Activated CD4-positive, alpha-beta T cell treated with anti-CD3 and anti-CD28 coated beads, Interleukin-2, amount 10 ng/mL, durations not matched to agents 7 days and 5 days (primary cell): Measurements from ENCODE around the gene CSTPP1. TPM values are rescaled to one million over a fixed set of nuclear protein-coding genes. Genes with fewer than 3 reads are reported as not detected.
A peak's percentile ranks its signal among the peaks of the same experiment; 100 is the strongest.

Source experiments
- CTCF ChIA-PET: fragments of 350-600 bp; sonication (Branson Sonifier 250); formaldehyde crosslinking; loops from one replicate; lab custom pipeline; 2021; ENCODE audit warnings: antibody characterized with exemption; lab: Charles Lee
- POLR2A ChIA-PET: fragments of 350-600 bp; sonication (Branson Sonifier 250); formaldehyde crosslinking; loops from one replicate; lab custom pipeline; 2021; ENCODE audit warnings: antibody characterized with exemption; lab: Charles Lee
- DNase-seq: peaks from one replicate; pipeline ENCODE4 v3.0.0-alpha.2; 2020
- H3K27ac Mint-ChIP-seq: one replicate; pipeline ENCODE4 v1.8.0; 2021; ENCODE audit warnings: mild to moderate bottlenecking, moderate library complexity, mixed read lengths
- H3K27me3 Mint-ChIP-seq: one replicate; pipeline ENCODE4 v1.8.0; 2021; ENCODE audit warnings: mixed read lengths
- H3K36me3 Mint-ChIP-seq: one replicate; pipeline ENCODE4 v1.8.0; 2021; ENCODE audit warnings: low read depth, mixed read lengths
- H3K4me1 Mint-ChIP-seq: one replicate; pipeline ENCODE4 v1.8.0; 2021; ENCODE audit warnings: mixed read lengths
- H3K4me3 Mint-ChIP-seq: one replicate; pipeline ENCODE4 v1.8.0; 2021; ENCODE audit warnings: mild to moderate bottlenecking, moderate library complexity, mixed read lengths
- H3K9me3 Mint-ChIP-seq: one replicate; pipeline ENCODE4 v1.8.0; 2021; ENCODE audit warnings: mixed read lengths
- total RNA-seq, 2 experiments: library from RNA; stranded (reverse); gene quantifications; one replicate each; pipeline ENCODE4 v1.2.3, GENCODE V29; 2021

The CSTPP1 gene
- total RNA-seq, 2 experiments from 2014 or later = 18.2 to 18.9 TPM

DNA sequence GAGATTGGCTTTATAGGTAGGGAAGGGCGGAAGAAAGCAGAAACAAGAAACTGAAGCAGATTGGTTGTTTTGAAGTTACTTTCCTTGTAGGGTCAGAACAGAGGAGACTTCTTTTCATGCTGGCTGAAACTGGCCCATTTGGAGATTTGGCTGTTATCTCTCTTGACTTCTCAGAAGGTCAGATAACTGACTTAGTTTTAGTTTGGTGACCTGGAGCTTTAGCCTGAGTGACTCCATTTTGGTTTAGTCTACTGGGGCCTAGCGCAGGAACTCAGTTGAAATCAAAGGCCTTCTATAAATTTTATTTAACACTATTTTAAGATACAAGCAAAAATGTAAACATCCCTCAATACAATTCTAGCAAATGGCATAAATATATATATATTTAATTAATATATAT lies 31.4 kb downstream of the CSTPP1 start:
- H3K27ac Mint-ChIP-seq = no peak overlapping the region
- H3K4me3 Mint-ChIP-seq = no peak overlapping the region
- H3K9me3 Mint-ChIP-seq = no peaks in the 10 kb centered on the region
- ChIA-PET POLR2A (no interaction called here), CTCF (no interaction called here)
- no peaks in the 10 kb centered on the region for H3K36me3 Mint-ChIP-seq
- no peak for DNase-seq
- no peaks in the 10 kb centered on the region for H3K27me3 Mint-ChIP-seq
- H3K4me1 Mint-ChIP-seq = no peaks in the 10 kb centered on the region

DNA sequence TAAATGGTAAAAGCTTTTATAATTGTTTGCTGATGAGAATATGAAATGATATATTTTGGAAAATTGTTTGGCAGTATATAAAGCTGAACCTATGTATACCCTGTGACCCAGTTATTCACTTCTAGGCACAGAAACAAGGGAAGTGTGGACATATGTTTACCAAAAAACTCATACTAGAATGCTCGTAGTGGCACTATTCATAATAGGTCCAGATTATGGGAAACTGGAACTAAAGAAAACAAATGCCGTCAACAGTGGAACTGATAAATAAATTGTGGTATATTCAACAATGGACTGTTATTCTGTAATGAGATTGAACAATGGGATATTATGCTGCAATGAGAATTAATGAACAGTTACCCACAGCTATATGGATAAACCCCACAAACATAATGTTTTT lies 32.8 kb downstream of the CSTPP1 start:
- no peak overlapping the region for H3K27ac Mint-ChIP-seq
- POLR2A ChIA-PET = no interaction called here
- CTCF ChIA-PET = interaction anchor here (1.3 kb wide), 1 partner anchor 50 kb away, joined by 3 read pairs; no protein-coding TSS in a partner anchor

DNA sequence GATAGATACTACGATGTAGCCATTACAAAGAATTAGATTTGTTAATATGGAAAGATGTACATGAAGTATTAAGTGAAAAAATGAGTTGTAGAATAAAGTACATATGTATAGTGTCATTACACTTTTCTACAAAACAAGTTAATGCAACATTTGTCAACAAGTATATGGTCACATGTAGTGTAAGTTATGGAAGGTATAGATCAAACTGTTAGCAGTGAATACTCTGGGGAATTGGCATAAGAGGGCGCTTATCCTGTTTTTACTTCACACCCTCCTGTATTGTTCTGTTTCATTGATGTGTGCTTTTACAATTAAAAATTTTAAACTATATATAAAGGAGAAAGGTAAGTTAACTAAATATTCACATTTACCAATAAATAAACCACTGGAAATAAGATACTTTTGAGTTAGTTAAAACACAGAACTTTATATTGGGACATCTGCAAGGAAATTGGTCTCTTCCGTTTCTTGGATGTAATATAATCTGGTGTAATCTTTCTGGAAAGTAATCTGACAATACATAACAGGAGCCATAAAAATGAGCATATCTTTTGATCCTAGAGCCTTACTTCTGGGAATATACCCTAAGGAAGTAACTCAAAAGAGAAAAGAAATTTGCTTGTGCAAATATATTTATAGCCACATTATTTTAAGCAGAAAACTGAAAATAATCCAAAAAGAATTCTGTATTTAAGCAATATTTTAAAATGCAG lies 34.5 kb downstream of the CSTPP1 start:
- Mint-ChIP-seq H3K9me3 (no peaks in the 10 kb centered on the region), H3K27me3 (no peaks in the 10 kb centered on the region), H3K4me3 (no peak overlapping the region), H3K4me1 (peaks cover 2% of the 10 kb centered on the region), H3K36me3 (no peaks in the 10 kb centered on the region), H3K27ac (no peak overlapping the region)
- ChIA-PET POLR2A (no interaction called here), CTCF (no interaction called here)
- no peak for DNase-seq

More for the DNA sequence above, 32.8 kb downstream of the CSTPP1 start:
- Mint-ChIP-seq H3K4me1 (no peaks in the 10 kb centered on the region), H3K27me3 (no peaks in the 10 kb centered on the region), H3K36me3 (no peaks in the 10 kb centered on the region), H3K9me3 (no peaks in the 10 kb centered on the region), H3K4me3 (no peak overlapping the region)
- no peak for DNase-seq

DNA sequence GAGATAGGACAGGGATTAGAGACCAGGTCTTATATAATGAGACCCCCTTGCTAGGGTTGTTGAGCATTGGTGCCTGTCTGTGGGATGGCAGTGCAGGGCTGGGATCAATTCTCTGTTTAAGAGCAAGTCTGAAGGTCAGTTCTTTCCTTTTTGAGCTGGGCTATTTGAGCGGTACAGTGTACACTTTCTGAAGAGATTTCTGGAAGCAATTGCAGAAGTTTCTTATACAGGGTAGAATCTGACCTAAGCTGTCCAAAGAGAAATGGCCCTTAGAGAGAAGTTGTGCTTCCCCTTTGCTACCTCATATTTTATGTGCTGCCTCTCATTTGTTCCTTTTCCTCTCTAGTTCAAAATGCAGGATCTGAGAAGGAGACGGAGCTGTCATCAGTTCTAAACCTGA lies 35.8 kb downstream of the CSTPP1 start:
- Mint-ChIP-seq H3K27ac (no peak overlapping the region), H3K4me3 (no peak overlapping the region), H3K36me3 (no peaks in the 10 kb centered on the region), H3K4me1 (peaks cover 2% of the 10 kb centered on the region), H3K27me3 (no peaks in the 10 kb centered on the region), H3K9me3 (no peaks in the 10 kb centered on the region)
- DNase-seq = no peak
- CTCF ChIA-PET = no interaction called here
- POLR2A ChIA-PET = no interaction called here

DNA sequence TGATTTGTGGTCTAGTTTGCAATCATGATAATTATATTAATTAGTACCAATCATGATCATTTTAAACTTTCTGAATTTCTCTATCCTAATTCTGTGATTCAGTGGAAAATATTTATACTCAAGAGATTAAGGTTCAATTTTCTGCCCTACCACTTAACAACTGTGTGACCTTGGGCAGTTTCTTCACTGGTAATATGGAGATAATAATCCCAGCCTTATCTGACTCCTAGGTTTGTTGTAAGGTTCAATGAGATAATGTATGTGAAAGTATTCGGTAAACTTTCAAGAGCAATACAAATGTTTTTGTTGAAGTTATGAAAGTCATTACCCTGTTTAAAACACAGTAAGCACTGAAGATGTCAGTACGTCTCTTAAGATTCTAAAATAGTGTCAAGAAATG lies 36.3 kb downstream of the CSTPP1 start:
- ChIA-PET CTCF (no interaction called here), POLR2A (no interaction called here)
- Mint-ChIP-seq H3K4me1 (peaks cover 2% of the 10 kb centered on the region), H3K4me3 (no peak overlapping the region), H3K27me3 (no peaks in the 10 kb centered on the region), H3K9me3 (no peaks in the 10 kb centered on the region), H3K27ac (no peak overlapping the region), H3K36me3 (no peaks in the 10 kb centered on the region)
- DNase-seq = no peak

DNA sequence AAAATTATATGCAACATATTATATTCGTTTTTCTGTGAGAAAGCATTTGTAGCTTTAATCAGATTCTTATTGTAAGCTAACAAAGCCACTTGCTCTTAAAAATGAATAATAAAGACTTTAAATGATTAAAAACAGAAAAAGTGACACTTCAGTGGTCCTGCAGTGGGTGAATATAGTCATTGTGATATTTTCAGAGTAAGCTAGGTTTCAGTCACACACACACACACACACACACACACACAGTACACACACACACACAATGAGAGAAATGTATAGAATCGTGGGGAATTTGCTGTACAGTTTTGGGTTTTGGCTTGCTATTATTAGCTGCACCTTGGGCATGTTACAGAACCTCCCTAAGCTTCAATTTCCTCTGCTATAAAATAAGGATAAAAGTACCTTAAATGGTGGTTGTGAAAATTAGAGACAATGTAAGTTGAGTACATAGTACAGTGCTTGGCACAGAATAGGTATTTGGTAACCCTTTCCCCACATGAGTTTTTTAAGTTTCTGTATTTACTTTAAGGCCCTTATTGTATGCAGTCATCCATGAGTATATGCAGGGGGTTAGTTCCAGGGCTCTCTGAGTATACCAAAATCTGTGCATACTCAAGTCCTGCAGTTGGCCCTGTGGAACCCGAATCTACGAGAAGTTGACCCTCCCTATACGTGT lies 39.8 kb downstream of the CSTPP1 start:
- no peak for DNase-seq
- ChIA-PET CTCF (interaction anchor here (0.6 kb wide), 1 partner anchor 40 kb away, joined by 3 read pairs; the partner anchor contains the start of gene CSTPP1), POLR2A (no interaction called here)
- peaks cover 4% of the 10 kb centered on the region for H3K36me3 Mint-ChIP-seq
- H3K4me3 Mint-ChIP-seq = no peak overlapping the region
- no peaks in the 10 kb centered on the region for H3K27me3 Mint-ChIP-seq
- H3K27ac Mint-ChIP-seq = no peak overlapping the region
- H3K4me1 Mint-ChIP-seq = peaks cover 8% of the 10 kb centered on the region
- H3K9me3 Mint-ChIP-seq = no peaks in the 10 kb centered on the region

DNA sequence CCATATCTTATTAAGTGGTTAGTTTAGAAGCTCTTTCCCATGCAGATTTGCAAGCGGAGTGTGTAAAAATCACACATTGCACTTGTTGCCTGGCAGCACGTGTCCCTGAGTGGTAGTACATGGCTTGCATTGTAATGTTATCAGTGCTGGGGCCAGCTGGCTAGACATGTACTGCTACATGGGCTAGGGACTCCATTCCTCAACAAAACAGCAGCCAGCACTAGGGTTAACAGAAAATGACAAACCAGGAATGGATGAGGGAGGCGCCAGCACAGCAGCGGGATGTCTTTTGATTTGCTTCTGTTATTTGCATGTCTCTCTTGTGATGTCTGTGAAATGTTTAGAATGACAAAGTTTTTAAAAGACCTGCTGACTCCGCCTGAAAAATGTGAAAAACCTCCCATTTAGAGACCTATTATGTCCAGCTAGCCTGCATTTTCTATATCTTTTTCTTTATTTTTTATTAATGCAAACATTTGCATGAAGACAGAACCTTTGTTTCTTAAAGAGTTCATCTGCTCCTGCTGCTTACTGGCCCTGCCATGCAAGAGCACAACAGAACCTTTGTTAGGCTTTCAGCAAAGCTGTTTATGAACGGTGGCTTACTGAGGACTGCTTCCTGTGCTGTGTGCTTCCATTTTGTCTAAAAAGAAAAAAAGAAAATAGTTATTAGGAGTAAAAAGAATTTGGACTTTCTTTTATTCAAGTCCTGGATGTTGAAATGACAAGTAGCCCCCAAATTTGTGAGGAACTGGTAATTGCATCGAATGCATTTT lies 40.7 kb downstream of the CSTPP1 start:
- peaks cover 12% of the 10 kb centered on the region for H3K4me1 Mint-ChIP-seq
- no peak overlapping the region for H3K4me3 Mint-ChIP-seq
- POLR2A ChIA-PET = no interaction called here
- peaks cover 4% of the 10 kb centered on the region for H3K36me3 Mint-ChIP-seq
- no peaks in the 10 kb centered on the region for H3K9me3 Mint-ChIP-seq
- no peak for DNase-seq
- CTCF ChIA-PET = no interaction called here
- no peaks in the 10 kb centered on the region for H3K27me3 Mint-ChIP-seq
- no peak overlapping the region for H3K27ac Mint-ChIP-seq

DNA sequence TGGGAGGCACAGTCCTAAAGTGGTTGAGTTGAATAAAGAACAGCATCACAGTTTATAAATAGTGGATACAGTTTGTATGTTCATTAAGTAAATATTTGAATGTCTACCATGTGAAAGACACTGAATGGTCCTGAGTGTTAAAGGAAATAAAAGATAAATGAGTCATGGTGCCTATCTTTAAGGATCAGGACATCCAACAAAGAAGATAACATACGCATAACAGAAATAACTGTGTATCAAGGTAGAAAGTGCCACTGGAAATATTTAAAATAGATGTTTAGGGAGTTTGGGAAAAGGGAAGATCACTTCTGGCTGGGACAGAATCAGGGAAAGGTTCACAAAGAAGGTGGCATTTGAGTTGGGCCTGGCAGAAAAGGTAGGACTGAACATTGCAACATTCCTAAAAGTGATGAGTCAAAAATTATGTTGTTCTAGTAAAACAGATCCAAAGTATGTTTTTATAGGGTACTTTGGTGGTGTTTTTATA lies 41.5 kb downstream of the CSTPP1 start:
- ChIA-PET POLR2A (no interaction called here), CTCF (interaction anchor here (0.6 kb wide), 1 partner anchor 52 kb away, joined by 4 read pairs; no protein-coding TSS in a partner anchor)
- Mint-ChIP-seq H3K36me3 (peaks cover 4% of the 10 kb centered on the region), H3K27ac (no peak overlapping the region), H3K9me3 (no peaks in the 10 kb centered on the region), H3K4me1 (peaks cover 12% of the 10 kb centered on the region), H3K4me3 (no peak overlapping the region), H3K27me3 (no peaks in the 10 kb centered on the region)
- no peak for DNase-seq

DNA sequence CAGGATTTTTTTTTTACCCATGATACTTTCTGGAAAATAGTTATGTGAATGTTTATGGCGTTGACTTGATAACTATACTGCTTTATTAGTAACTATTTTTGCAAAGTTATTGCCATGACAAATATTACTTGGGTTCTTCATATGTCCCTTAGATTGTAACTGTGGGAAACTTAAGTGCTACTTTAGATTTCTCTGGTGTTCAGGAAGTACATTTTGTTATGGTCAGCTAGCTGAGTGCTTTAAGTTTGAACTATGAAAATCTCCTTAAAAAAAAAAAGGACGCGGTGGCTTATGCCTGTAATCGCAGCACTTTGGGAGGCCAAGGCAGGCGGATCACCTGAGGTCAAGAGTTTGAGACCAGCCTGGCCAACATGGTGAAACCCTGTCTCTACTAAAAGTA lies 42.8 kb downstream of the CSTPP1 start:
- DNase-seq = no peak
- ChIA-PET CTCF (no interaction called here), POLR2A (no interaction called here)
- H3K4me3 Mint-ChIP-seq = no peak overlapping the region
- peaks cover 4% of the 10 kb centered on the region for H3K36me3 Mint-ChIP-seq
- peaks cover 14% of the 10 kb centered on the region for H3K4me1 Mint-ChIP-seq
- H3K27ac Mint-ChIP-seq = no peak overlapping the region
- H3K27me3 Mint-ChIP-seq = no peaks in the 10 kb centered on the region
- no peaks in the 10 kb centered on the region for H3K9me3 Mint-ChIP-seq

DNA sequence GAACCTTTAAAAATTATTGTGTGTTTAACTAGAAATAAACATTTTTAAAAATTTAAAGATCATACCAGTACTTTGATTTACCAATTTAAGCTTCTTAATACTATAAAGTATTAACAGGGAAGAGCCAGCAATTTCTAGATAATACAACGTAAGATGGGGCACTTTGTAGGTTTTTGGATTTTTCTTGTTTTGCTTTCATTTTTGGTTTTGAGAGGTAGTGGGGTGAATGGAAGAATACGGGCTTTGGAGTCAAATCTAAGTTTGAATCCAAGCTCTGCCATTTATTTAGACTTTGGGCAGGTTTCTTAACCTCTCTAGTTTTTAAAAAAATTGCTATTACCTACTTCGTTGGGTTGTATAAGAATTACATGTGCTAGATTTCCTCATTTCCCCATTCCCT lies 44.9 kb downstream of the CSTPP1 start:
- ChIA-PET CTCF (interaction anchor here (1.1 to 2.8 kb wide), 2 partner anchors 18 to 20 kb away, joined by 4 to 6 read pairs; no protein-coding TSS in a partner anchor), POLR2A (no interaction called here)
- H3K27me3 Mint-ChIP-seq = no peaks in the 10 kb centered on the region
- peak overlapping the region; percentile 35 for H3K4me3 Mint-ChIP-seq
- no peak for DNase-seq
- peaks cover 4% of the 10 kb centered on the region for H3K36me3 Mint-ChIP-seq
- peaks cover 12% of the 10 kb centered on the region for H3K4me1 Mint-ChIP-seq
- no peak overlapping the region for H3K27ac Mint-ChIP-seq
- H3K9me3 Mint-ChIP-seq = no peaks in the 10 kb centered on the region

DNA sequence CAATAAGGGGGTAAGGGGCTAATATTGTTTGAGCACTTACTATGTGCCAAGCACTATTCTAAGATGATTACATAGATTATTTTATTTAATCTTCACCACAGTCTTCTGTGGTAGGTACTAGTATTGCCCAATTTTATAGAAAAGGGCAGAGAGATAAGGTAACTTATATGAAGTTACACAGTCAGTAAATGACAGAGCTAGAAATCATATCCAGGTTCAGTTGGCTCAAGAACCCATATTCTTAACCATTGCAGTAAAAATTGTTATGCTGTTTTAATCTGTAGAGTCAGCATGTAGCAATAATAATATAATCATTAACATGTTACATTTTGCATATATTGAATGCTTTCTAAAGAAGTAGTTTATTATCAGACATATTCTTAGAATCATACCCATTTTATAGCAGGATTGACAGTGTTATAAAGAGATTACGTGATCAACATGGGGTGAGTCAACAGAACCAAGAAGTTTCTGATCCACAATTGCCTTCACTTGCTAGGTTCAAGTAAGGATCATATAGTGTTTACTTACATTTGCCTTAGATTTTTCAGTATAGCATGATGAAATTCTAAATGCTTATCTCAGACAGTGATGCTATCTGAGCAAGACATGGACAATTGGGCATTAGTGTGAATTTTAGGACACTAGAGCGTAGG lies 46.4 kb downstream of the CSTPP1 start:
- H3K9me3 Mint-ChIP-seq = no peaks in the 10 kb centered on the region
- H3K36me3 Mint-ChIP-seq = peaks cover 4% of the 10 kb centered on the region
- peaks cover 12% of the 10 kb centered on the region for H3K4me1 Mint-ChIP-seq
- no peaks in the 10 kb centered on the region for H3K27me3 Mint-ChIP-seq
- CTCF ChIA-PET = interaction anchor here (2.8 kb wide), 1 partner anchor 16 kb away, joined by 6 read pairs; no protein-coding TSS in a partner anchor
- POLR2A ChIA-PET = no interaction called here
- H3K4me3 Mint-ChIP-seq = no peak overlapping the region
- DNase-seq = no peak
- no peak overlapping the region for H3K27ac Mint-ChIP-seq

DNA sequence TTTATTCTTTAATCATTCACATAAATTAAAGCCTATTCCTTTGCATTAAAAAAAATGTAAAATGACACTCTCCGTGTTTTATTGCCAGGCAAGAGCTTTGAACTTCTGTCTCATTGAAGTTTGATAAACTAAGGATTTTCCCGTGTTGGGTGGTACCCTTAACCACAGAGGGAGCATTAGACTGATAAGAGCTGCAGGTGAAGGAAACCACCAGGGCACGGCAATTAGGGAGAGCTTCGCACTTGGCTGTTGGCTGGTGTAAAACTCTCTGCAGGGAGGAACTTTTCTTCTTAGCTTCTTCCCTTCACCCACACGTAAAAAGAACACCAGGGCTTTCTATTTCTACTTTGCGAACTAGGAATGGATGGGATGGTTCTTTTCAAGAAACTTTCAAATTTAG lies 47.0 kb downstream of the CSTPP1 start:
- Mint-ChIP-seq H3K4me1 (peaks cover 12% of the 10 kb centered on the region), H3K36me3 (peaks cover 7% of the 10 kb centered on the region), H3K27ac (no peak overlapping the region), H3K27me3 (no peaks in the 10 kb centered on the region), H3K9me3 (no peaks in the 10 kb centered on the region), H3K4me3 (no peak overlapping the region)
- CTCF ChIA-PET = interaction anchor here (2.8 kb wide), 1 partner anchor 16 kb away, joined by 6 read pairs; no protein-coding TSS in a partner anchor
- DNase-seq = no peak
- POLR2A ChIA-PET = no interaction called here
